IMR-90 (cell line): ENCODE data around the gene CYP26B1. TPM values are rescaled to one million over a fixed set of nuclear protein-coding genes. Genes with fewer than 3 reads are reported as not detected.
A peak's percentile ranks its signal among the peaks of the same experiment; 100 is the strongest.

ENCODE experiments used
- ATAC-seq: fragments of 200-7000 bp; cut with Tn5 transposase; 2 replicates; pipeline ENCODE4 v1.9.1; 2020; ENCODE audit warnings: low read depth, mild to moderate bottlenecking, moderate library complexity
- BruUV-seq: library from RNA; stranded (reverse); fragments of 400-500 nt; replicated peaks from 2 replicates; lab custom pipeline; 2021; lab: Mats Ljungman, UMichigan
- CTCF ChIA-PET: fragments of 300-600 bp; formaldehyde crosslinking; extraction: SDS; loops from one replicate; lab custom pipeline; 2021; ENCODE audit warnings: antibody characterized with exemption; lab: Yijun Ruan, JAX
- POLR2A ChIA-PET: fragments of 300-600 bp; sonication (Branson Sonifier 250); formaldehyde crosslinking; loops from one replicate; lab custom pipeline; 2022; ENCODE audit warnings: antibody characterized with exemption; ENCODE audit not compliant: unreplicated experiment; lab: Charles Lee
- DNase-seq: peaks from one replicate; pipeline ENCODE4 v3.0.0; 2013
- H2AFZ ChIP-seq: replicated peaks from 2 replicates; pipeline ENCODE3; 2013; ENCODE audit warnings: low read length, mild to moderate bottlenecking; ENCODE audit not compliant: poor library complexity
- H2AK5ac ChIP-seq: 2 replicates; pipeline ENCODE4 v1.6.1; 2013; ENCODE audit warnings: low read depth, low read length, inconsistent platforms
- H2AK9ac ChIP-seq: replicated peaks from 2 replicates; pipeline ENCODE3; 2013; ENCODE audit warnings: mild to moderate bottlenecking, low read depth, low read length, moderate library complexity; ENCODE audit not compliant: poor library complexity
- H2BK120ac ChIP-seq: 2 replicates; pipeline ENCODE4 v1.6.1; 2013; ENCODE audit warnings: low read depth, low read length, inconsistent platforms
- H2BK15ac ChIP-seq: 3 replicates; pipeline ENCODE4 v1.6.1; 2013; ENCODE audit warnings: low read depth, low read length, inconsistent platforms
- H2BK20ac ChIP-seq: 2 replicates; pipeline ENCODE4 v1.6.1; 2013; ENCODE audit warnings: low read depth, mild to moderate bottlenecking, inconsistent platforms, low read length, moderate library complexity
- H2BK5ac ChIP-seq: 2 replicates; pipeline ENCODE4 v1.6.1; 2013; ENCODE audit warnings: mild to moderate bottlenecking, low read depth, low read length, inconsistent platforms; ENCODE audit not compliant: poor library complexity, severe bottlenecking
- H3K14ac ChIP-seq: replicated peaks from 2 replicates; pipeline ENCODE4 v1.6.1; 2013; ENCODE audit warnings: low read depth, low read length, inconsistent platforms
- H3K18ac ChIP-seq: 2 replicates; pipeline ENCODE4 v1.6.1; 2013; ENCODE audit warnings: low read depth, low read length, control low read depth
- H3K23ac ChIP-seq: 2 replicates; pipeline ENCODE4 v1.6.1; 2013; ENCODE audit warnings: low read depth, low read length, inconsistent platforms
- H3K27ac ChIP-seq: 2 replicates; pipeline ENCODE4 v1.5.1; 2013; ENCODE audit warnings: mild to moderate bottlenecking, control low read depth, low read length; ENCODE audit not compliant: insufficient read depth
- H3K27me3 ChIP-seq: 2 replicates; pipeline ENCODE4 v1.6.1; 2013; ENCODE audit warnings: low read length; ENCODE audit not compliant: control insufficient read depth, insufficient read depth
- H3K36me3 ChIP-seq: 2 replicates; pipeline ENCODE4 v1.6.1; 2013; ENCODE audit warnings: low read length, mixed read lengths; ENCODE audit not compliant: control insufficient read depth, insufficient read depth
- H3K4ac ChIP-seq: 2 replicates; pipeline ENCODE4 v1.6.1; 2013; ENCODE audit warnings: low read depth, low read length, inconsistent platforms
- H3K4me1 ChIP-seq: 2 replicates; pipeline ENCODE4 v1.6.1; 2013; ENCODE audit warnings: low read length, mixed read lengths; ENCODE audit not compliant: control insufficient read depth, insufficient read depth
- H3K4me2 ChIP-seq: 2 replicates; pipeline ENCODE4 v1.6.1; 2013; ENCODE audit warnings: low read depth, mild to moderate bottlenecking, control low read depth, low read length, moderate library complexity
- H3K4me3 ChIP-seq: 2 replicates; pipeline ENCODE4 v1.5.1; 2013; ENCODE audit warnings: low read depth, mild to moderate bottlenecking, control low read depth, low read length, moderate library complexity; ENCODE audit not compliant: insufficient read depth
- H3K56ac ChIP-seq: 2 replicates; pipeline ENCODE4 v1.6.1; 2013; ENCODE audit warnings: low read length, inconsistent platforms; ENCODE audit not compliant: insufficient read depth; ENCODE audit errors: extremely low read depth
- H3K79me1 ChIP-seq, 2 experiments: 2 replicates each; pipeline ENCODE4 v1.6.1; 2013; ENCODE audit warnings: low read length in 2 of 2, inconsistent platforms in 1 of 2, low read depth in 1 of 2
- H3K9ac ChIP-seq: 2 replicates; pipeline ENCODE4 v1.6.1; 2013; ENCODE audit warnings: low read depth, low read length, control low read depth
- H3K9me1 ChIP-seq: 2 replicates; pipeline ENCODE4 v1.6.1; 2013; ENCODE audit warnings: low read length, inconsistent platforms; ENCODE audit not compliant: insufficient read depth
- H3K9me3 ChIP-seq: 2 replicates; pipeline ENCODE4 v1.6.1; 2013; ENCODE audit warnings: low read length; ENCODE audit not compliant: control insufficient read depth, insufficient read depth
- H4K20me1 ChIP-seq: 2 replicates; pipeline ENCODE4 v1.6.1; 2013; ENCODE audit warnings: low read length, inconsistent platforms; ENCODE audit not compliant: insufficient read depth
- H4K5ac ChIP-seq: 2 replicates; pipeline ENCODE4 v1.6.1; 2013; ENCODE audit warnings: mild to moderate bottlenecking, low read depth, low read length, control low read depth
- H4K8ac ChIP-seq, 2 experiments: 2 replicates each; pipeline ENCODE4 v1.6.1; 2013; ENCODE audit warnings: low read depth in 2 of 2, low read length in 2 of 2, control low read depth in 1 of 2, inconsistent platforms in 1 of 2
- H4K91ac ChIP-seq: 2 replicates; pipeline ENCODE4 v1.6.1; 2013; ENCODE audit warnings: low read depth, low read length, inconsistent platforms; ENCODE audit not compliant: insufficient read depth
- BHLHE40 ChIP-seq: fragments of 150-350 bp; IDR thresholded peaks from 2 replicates; pipeline ENCODE4 v1.6.1; 2016; ENCODE audit warnings: mild to moderate bottlenecking, low read depth, low read length
- CEBPB ChIP-seq: IDR thresholded peaks from 2 replicates; pipeline ENCODE4 v1.6.1; 2012; ENCODE audit warnings: low read depth, low read length, improper control_type of control experiment
- CHD1 ChIP-seq: IDR thresholded peaks from 2 replicates; pipeline ENCODE4 v1.6.1; 2012; ENCODE audit warnings: low read depth, low read length, improper control_type of control experiment
- CTCF ChIP-seq: conservative IDR thresholded peaks from 2 replicates; pipeline ENCODE4 v1.5.1; 2012; ENCODE audit warnings: mild to moderate bottlenecking, low read depth, low read length, improper control_type of control experiment
- FOS ChIP-seq: fragments of 150-350 bp; IDR thresholded peaks from 2 replicates; pipeline ENCODE4 v1.6.1; 2016; ENCODE audit warnings: low read depth, low read length
- MAFK ChIP-seq: IDR thresholded peaks from 2 replicates; pipeline ENCODE4 v1.6.1; 2012; ENCODE audit warnings: low read depth, low read length, improper control_type of control experiment
- MAZ ChIP-seq: IDR thresholded peaks from 2 replicates; pipeline ENCODE4 v1.6.1; 2012; ENCODE audit warnings: low read depth, mild to moderate bottlenecking, low read length, improper control_type of control experiment, moderate library complexity, borderline replicate concordance
- MXI1 ChIP-seq: IDR thresholded peaks from 2 replicates; pipeline ENCODE4 v1.6.1; 2012; ENCODE audit warnings: low read depth, mild to moderate bottlenecking, low read length, moderate library complexity, borderline replicate concordance
- NFE2L2 ChIP-seq: fragments of 150-350 bp; IDR thresholded peaks from 2 replicates; pipeline ENCODE4 v1.6.1; 2016; ENCODE audit warnings: low read depth, mild to moderate bottlenecking, low read length
- RAD21 ChIP-seq: IDR thresholded peaks from 2 replicates; pipeline ENCODE4 v1.6.1; 2012; ENCODE audit warnings: low read length, improper control_type of control experiment
- RCOR1 ChIP-seq: IDR thresholded peaks from 2 replicates; pipeline ENCODE4 v1.6.1; 2012; ENCODE audit warnings: mild to moderate bottlenecking, low read length, improper control_type of control experiment; ENCODE audit not compliant: insufficient replicate concordance
- RFX5 ChIP-seq: IDR thresholded peaks from 2 replicates; pipeline ENCODE4 v1.8.0; 2012; ENCODE audit warnings: low read depth, mild to moderate bottlenecking, low read length, moderate library complexity
- SMC3 ChIP-seq: fragments of 150-350 bp; IDR thresholded peaks from 2 replicates; pipeline ENCODE4 v1.6.1; 2016; ENCODE audit warnings: low read depth, mild to moderate bottlenecking, antibody characterized with exemption, low read length, moderate library complexity
- USF2 ChIP-seq: fragments of 150-350 bp; IDR thresholded peaks from 2 replicates; pipeline ENCODE4 v1.6.1; 2017; ENCODE audit warnings: mild to moderate bottlenecking, antibody characterized with exemption, low read length, low read depth
- WGBS, 2 experiments: methylation state at CpG; one replicate each; pipeline versions ENCODE4 v1.1.5 to v1.1.7; 2013; ENCODE audit warnings: missing lambda C conversion rate in 2 of 2; ENCODE audit not compliant: insufficient read length in 1 of 2; ENCODE audit errors: extremely low coverage in 2 of 2; 5-methylcytosine and 5-hydroxymethylcytosine counted together
- dilution Hi-C: fragments of 300-500 bp; cut with HindIII; formaldehyde crosslinking; loops from one replicate; pipeline ENCODE4 v1.14.3; 2018; ENCODE audit warnings: low sequenced_read_pairs; ENCODE audit not compliant: unreplicated experiment
- in situ Hi-C: fragments of 300-500 bp; cut with MboI; formaldehyde crosslinking; loops from 3 replicates; pipeline ENCODE4 v1.14.3; 2019; ENCODE audit warnings: low sequenced_read_pairs, inconsistent platforms, mixed read lengths
- intact Hi-C: fragments of 100-400 bp; cut with micrococcal nuclease; formaldehyde crosslinking; loops from 2 replicates; pipeline ENCODE4 v1.10.0; 2022
- polyA plus RNA-seq, 3 experiments: library from polyadenylated mRNA; depleted of rRNA; stranded (reverse); fragments of >200 nt; gene quantifications; 2 replicates each; pipeline ENCODE4 v1.2.3, GENCODE V29; 2012; ENCODE audit warnings: low replicate concordance in 1 of 3
- total RNA-seq: library from RNA; depleted of rRNA; stranded (reverse); fragments of >200 nt; gene quantifications from 2 replicates; pipeline ENCODE4 v1.2.3, GENCODE V29; 2012

Gene CYP26B1
- total and polyA plus RNA-seq, 2 of the 4 experiments (the other 2 are of a cell fraction), result 0.02 TPM; not detected in 1

GRCh38 chr2:72131916-72132841 is 15.5 kb downstream of the CYP26B1 start:
- Histone ChIP-seq H4K8ac (no peak overlapping the region), H2BK15ac (no peak overlapping the region), H3K4ac (no peak overlapping the region), H3K27me3 (peaks cover 31% of the 10 kb centered on the region), H3K9ac (no peak overlapping the region), H3K4me2 (no peak overlapping the region), H3K56ac (no peak overlapping the region), H4K20me1 (no peaks in the 10 kb centered on the region), H2BK120ac (no peak overlapping the region), H3K9me3 (no peaks in the 10 kb centered on the region), H3K4me1 (0 out of 2 replicates have a peak, but pooled peaks cover 1% of the 10 kb centered on the region), H3K23ac (no peak overlapping the region), H2BK20ac (no peak overlapping the region), H4K5ac (no peak overlapping the region), H3K79me1 (no peaks in the 10 kb centered on the region), H3K14ac (no peak overlapping the region), H2AK9ac (peak overlapping the region; percentile 72), H2BK5ac (no peak overlapping the region), H4K91ac (no peak overlapping the region), H2AK5ac (no peak overlapping the region), H3K18ac (no peak overlapping the region), H3K27ac (no peak overlapping the region), H3K9me1 (no peaks in the 10 kb centered on the region), H2AFZ (no peak overlapping the region), H3K36me3 (no peaks in the 10 kb centered on the region), H3K4me3 (no peak overlapping the region)
- 83% methylated on average over 23 of the region's 37 CpGs; no CpG with 5 or more reads in 1 of the 2 experiments for WGBS, 2 experiments
- ATAC-seq (no peak), DNase-seq (no peak)
- POLR2A ChIA-PET, result no interaction called here
- CTCF ChIA-PET, result interaction anchor here (0.5 kb wide), 1 partner anchor 728 kb away, joined by 3 read pairs; no protein-coding TSS in a partner anchor
- dilution Hi-C loops, result no loop called here
- in situ Hi-C loops, result no loop called here
- BruUV-seq, result no TSS peak
- intact Hi-C loops, result no loop called here
- TF ChIP-seq CEBPB (no peak), MAFK (no peak), CTCF (no peak), CHD1 (no peak), USF2 (no peak), BHLHE40 (no peak), RCOR1 (no peak), RFX5 (no peak), MXI1 (no peak), NFE2L2 (no peak), MAZ (no peak), SMC3 (no peak), RAD21 (no peak), FOS (no peak)
